NCI-H1105 treated with DMSO at 0.1 percent for 48 hours (cell line): ENCODE results near the gene TLK1.
A peak's percentile ranks its signal among the peaks of the same experiment; 100 is the strongest.
"Not testable (repeated sequence)": the region's sequence is repeated elsewhere in the genome, so short reads cannot be mapped to it uniquely, and the experiment has no call there.

ENCODE experiments used
- DNase-seq: peaks from one replicate; lab custom pipeline; 2025; lab: John Stamatoyannopoulos, UW

The TLK1 gene

GRCh38 chr2:171169839-171170238 is 9.1 kb upstream of the TLK1 start:
- DNase-seq, result no peak

DNA sequence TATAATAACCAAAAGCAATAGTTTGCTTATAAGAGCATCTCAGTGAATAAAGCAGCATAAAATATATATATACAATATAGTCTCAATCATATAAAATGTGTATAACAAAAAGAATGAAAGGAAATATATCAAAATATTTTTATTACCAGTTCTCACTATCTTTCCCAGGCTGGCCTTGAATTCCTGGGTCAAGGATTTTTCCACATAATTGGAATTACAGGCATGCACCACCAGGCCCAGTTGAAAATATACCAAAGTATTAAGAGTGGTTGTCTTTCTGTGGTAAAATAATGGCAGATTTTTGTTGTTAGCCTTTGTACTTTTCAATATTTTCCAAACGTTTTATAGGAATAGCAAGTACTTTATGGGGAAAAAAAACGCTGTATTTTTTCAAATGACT is 8.6 kb upstream of the TLK1 start:
- DNase-seq, result no peak

DNA sequence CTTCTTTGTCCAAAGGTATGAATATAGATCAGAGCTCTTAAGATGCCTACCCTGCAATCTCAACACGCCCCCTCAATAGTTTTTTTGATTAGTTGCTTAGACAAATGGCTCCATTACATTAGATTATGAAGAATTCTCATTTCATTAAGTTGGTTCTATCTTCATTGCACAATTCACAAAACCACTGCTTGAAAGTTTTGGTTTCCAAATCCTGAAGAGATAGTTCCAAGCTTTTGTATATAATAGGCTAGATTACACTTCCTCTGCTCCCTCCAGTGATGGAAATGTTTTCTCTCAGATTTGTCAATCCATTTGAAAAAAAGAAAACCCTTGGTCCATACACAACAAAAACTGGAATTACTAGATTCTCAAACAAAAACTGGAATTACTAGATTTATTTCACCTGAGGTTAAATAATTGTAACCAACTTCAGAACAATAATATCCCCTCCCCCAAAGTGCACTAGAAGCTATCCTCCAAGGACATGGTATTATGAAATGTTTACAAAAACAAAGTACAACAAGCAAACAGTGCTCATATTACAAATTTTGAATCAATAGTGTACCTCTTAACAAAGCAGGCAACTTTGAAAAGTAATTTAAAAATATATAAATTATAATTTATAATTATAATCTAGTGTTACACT is 6.8 kb upstream of the TLK1 start:
- DNase-seq, result no peak

DNA sequence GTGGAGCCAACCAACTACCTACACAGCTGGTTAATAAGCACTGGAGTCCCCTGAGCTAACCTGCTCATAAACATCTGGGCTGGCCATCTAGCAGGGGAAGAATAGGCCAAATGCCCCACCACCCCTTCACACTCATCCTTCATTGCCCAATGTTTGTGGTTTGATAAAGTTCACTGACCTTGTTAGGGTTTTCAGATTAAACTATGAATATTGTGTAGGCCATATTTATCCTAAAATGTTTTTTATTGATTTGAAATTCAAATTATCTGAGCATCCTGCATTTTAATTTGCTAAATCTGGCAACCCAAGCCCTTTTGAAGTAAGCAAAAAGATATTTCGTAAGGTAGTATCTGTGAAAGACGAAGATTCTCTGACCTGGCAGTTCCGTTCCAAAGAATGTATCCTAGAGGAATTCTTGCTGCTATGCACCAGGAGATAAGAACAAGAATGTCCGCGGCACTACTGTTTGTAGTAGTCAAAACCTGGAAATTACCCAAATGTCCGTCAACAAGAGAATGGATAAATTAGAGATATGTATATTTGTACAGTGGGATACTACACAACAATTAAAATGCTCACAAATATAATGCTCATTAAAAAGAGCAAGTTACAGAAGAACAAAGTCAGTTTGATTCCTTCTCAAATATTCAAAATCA is 5.8 kb upstream of the TLK1 start:
- no peak for DNase-seq

DNA sequence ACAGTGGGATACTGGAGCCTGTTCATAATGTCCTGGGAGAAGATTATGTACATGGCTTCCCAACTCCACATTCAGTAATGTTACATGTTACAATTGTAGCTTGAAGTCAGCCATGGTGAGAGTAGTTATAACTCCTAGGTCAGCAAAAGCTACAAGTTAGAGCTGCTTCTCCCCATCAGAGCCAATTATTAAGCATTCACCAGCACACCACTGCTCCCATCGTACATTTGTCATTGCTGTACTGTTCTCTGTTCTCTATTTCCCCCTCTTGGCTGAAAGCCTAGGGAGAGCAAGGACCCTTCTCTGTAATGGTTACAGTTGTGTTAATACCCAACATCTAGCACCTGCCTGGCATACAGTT is 5.3 kb upstream of the TLK1 start:
- DNase-seq, result no peak

GRCh38 chr2:171163261-171163660 is 2.6 kb upstream of the TLK1 start:
- no peak for DNase-seq

GRCh38 chr2:171162522-171163197 is 2.0 kb upstream of the TLK1 start:
- not testable (repeated sequence) for DNase-seq

- peak; percentile 64 for DNase-seq
Measured at GRCh38 chr2:171160956-171161740, 455 bp upstream of the TLK1 start.

DNA sequence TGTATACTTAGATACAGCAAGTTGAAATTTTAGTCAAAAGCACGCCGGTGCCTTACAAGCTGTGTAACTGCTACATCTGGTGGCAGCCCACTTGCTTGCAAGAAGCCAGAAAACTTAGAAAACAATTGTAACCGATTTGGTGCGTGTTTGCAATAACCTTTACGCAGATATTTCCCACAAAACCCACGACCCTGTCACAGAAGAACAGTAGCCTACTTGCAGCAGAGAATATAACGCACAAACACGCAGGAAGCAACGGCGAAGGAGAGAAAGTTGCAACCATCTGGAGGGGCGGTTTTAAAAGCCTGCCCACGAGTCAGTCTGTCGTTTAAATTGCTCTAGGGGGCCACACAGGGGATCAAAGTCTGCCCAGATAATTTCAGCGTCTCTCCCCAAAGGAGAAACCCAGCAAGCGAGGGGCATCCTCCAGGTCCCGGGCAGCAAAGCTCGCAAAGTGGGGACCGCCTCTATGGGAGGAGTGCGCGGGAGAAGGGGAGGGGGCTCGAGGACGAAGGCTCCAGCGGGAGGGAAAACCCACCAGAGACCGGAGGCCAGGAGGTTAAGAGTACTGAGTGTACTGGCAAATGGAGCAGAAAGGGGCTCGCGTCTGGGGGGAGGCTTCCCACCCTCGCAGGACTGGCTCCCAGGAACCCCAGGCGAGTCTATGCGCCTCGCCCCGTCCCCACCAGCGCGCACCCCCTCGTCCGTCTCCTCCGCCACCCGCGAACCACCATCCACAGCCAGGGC is 1.1 kb downstream of the TLK1 start:
- peak; percentile 38 for DNase-seq

- peak; percentile 49 for DNase-seq
Measured at GRCh38 chr2:171158790-171159371, 1.8 kb downstream of the TLK1 start.

- no peak for DNase-seq
Measured at GRCh38 chr2:171158036-171158789, 2.5 kb downstream of the TLK1 start.

GRCh38 chr2:171157109-171157500 is 3.6 kb downstream of the TLK1 start:
- DNase-seq, result no peak

DNA sequence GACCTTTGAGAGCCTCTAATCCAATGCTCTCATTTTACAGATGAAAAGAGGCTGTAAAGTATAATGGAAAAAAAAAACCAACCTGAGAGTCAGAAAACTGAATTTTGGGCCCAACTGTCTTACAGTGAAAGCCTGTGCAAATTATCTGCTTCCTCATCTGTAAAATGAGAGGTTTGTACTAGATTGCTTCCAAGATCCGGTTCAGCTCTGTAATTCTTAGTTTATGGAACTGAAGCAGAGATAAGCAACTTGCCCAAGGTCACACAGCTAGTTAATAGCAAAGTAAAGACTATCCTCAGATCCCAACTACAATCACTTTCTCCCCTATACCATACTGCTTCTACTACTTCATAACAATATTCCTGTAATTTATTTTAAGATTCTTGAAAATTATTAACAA is 6.3 kb downstream of the TLK1 start:
- DNase-seq, result no peak

- DNase-seq, result no peak
Measured at GRCh38 chr2:171150694-171151285, 9.9 kb downstream of the TLK1 start.

DNA sequence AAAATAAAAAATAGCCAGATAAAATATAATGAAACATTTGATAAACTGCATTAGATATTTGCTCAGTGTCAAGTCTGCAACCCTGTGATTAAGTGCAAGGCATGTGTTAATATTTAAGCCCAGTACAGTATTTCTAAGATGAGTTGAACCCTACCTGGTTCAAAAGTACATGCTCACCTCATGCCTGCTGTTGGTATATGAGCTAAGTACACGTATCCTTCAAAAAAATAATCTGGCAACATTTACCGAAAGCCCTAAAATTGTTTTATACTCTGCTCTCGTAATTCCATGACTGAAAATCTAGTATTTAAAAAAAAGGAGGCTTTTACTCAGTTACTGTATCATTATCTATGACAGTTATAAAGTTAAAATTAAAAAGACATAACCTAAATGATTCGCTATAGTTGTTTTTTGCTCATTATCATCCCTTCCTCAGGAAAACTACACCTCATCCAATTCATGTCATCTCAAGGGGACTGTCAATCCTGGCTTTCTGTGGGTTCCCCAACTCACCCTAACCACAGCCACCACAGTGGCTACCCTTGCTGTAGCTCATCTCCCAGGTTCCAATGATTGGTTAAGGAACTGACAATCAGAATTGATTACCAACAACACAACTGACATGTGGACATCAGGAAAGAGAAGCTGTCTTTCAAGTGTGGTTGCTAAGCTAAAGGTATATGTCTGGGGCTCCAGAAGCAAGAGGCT is 10.6 kb downstream of the TLK1 start:
- DNase-seq, result no peak

DNA sequence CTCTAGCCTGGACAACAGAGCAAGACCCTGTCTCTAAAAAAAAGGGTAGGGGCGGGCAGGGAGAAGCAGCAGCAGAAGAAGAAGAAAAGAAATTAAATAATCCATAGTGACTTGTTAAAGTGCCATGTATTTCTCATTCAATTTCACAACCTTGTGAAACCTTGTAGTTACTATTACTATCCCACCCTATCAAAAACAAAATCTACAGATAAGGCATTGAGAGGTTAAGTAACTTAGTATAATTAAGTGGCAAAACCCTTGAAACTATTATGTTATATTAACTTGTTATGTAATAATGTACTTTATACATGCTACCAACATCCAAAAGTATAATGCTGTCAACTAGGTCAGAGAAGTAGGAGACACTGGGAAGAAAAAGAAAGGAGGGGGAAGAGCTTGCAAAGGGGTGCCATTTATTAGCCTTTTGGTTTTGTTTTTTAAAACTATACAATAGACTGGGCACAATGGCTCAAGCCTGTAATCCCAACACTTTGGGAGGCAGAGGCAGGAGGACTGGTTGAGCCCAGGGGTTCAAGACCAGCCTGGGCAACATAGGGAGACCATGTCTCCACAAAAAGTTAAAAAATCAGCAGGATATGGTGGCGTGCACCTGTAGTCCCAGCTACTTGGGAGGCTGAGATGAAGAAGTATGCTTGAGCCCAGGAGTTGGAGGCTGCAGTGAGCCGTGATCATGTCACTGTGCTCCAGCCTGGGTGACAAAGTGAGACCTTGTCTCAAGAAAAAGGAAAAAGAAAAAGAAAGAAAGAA is 11.3 kb downstream of the TLK1 start:
- no peak for DNase-seq

- DNase-seq, result no peak
Measured at GRCh38 chr2:171147081-171147480, 13.6 kb downstream of the TLK1 start.

- no peak for DNase-seq
Measured at GRCh38 chr2:171146633-171147032, 14.1 kb downstream of the TLK1 start.

DNA sequence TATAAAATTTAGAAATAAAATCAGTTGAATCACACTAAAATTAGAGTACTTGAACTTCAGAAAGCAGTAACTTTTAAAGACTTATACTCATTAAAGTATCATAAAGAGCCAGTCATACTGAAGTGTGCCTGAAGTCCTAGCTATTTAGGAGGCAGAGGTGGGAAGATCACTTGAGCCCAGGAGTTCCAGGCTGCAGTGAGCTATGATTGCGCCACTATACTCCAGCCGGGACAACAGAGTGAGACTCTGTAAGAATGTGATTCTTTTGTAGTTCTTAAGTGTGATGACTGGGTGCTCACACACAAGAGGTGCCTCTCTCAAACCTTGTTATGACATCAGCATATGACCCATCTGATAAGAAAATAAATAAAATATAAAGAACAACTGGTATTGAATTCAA is 14.6 kb downstream of the TLK1 start:
- DNase-seq, result no peak
